Heart right ventricle (tissue), 16 donors: ENCODE results near the gene GNAT3. TPM values are rescaled to one million over a fixed set of nuclear protein-coding genes. Genes with fewer than 3 reads are reported as not detected.

ENCODE experiments used
- ATAC-seq, 8 donors: fragments of 200-7000 bp; cut with Tn5 transposase; one replicate each; pipeline ENCODE4 v1.9.1; 2020; ENCODE audit warnings: mild to moderate bottlenecking in 8 of 8, moderate library complexity in 8 of 8, moderate number of reproducible peaks in 1 of 8
- DNase-seq, 2 donors: peaks; one replicate each; pipeline ENCODE4 v3.0.0-alpha.2; 2020
- H3K27ac ChIP-seq, 10 donors: fragments of 200-600 bp; sonication (generic) in 2 of 10; one replicate each; pipeline versions ENCODE4 v1.5.0 to v1.8.0; 2020 to 2022; ENCODE audit warnings: mild to moderate bottlenecking in 3 of 10
- H3K27me3 ChIP-seq, 7 donors: fragments of 200-600 bp; one replicate each; pipeline ENCODE4 v1.8.0; 2021 to 2022; ENCODE audit warnings: mild to moderate bottlenecking in 2 of 7
- H3K36me3 ChIP-seq, 9 donors: fragments of 200-600 bp; sonication (generic) in 1 of 9; one replicate each; pipeline versions ENCODE4 v1.5.0 to v1.8.0; 2020 to 2022; ENCODE audit warnings: mild to moderate bottlenecking in 2 of 9
- H3K4me1 ChIP-seq, 9 donors: fragments of 200-600 bp; sonication (generic) in 1 of 9; one replicate each; pipeline versions ENCODE4 v1.5.0 to v1.8.0; 2020 to 2022; ENCODE audit warnings: mild to moderate bottlenecking in 4 of 9
- H3K4me3 ChIP-seq, 10 donors: fragments of 200-600 bp; sonication (generic) in 2 of 10; one replicate each; pipeline versions ENCODE4 v1.5.0 to v1.8.0; 2020 to 2022; ENCODE audit warnings: mild to moderate bottlenecking in 7 of 10, moderate library complexity in 2 of 10
- H3K9me3 ChIP-seq, 11 donors: fragments of 200-600 bp in 10 of 11; sonication (generic) in 2 of 11; one replicate each; pipeline versions ENCODE4 v1.5.0 to v1.8.0; 2013 to 2022; ENCODE audit warnings: mild to moderate bottlenecking in 2 of 11, control low read depth in 1 of 11, moderate library complexity in 1 of 11
- WGBS, 2 donors: extraction: QIAGEN DNeasy Blood & Tissue Kit; methylation state at CpG; one replicate each; pipeline ENCODE4 v1.1.7; 2013; ENCODE audit warnings: inconsistent platforms in 1 of 2; 5-methylcytosine and 5-hydroxymethylcytosine counted together
- intact Hi-C, 10 donors: fragments of 100-400 bp; cut with DNase I; formaldehyde crosslinking; loops; one replicate each; pipeline versions ENCODE4 v1.11.1 to v1.14.2; 2022
- polyA plus RNA-seq, 2 donors: library from polyadenylated mRNA; stranded (reverse); fragments of 200-250 nt; gene quantifications; one replicate each; pipeline ENCODE4 v1.2.3, GENCODE V29; 2013
- total RNA-seq, 10 donors: library from RNA; stranded (reverse); fragmentation: NEBNext Ultra II Directional in 3 of 10; extraction: Animal tissue kit (Norgen Biotek cat#: 25700) in 3 of 10; gene quantifications; one replicate each; pipeline versions ENCODE4 v1.2.1 to v1.2.4, GENCODE V29; 2021 to 2023
- TF ChIP-seq, protein P1 (sequence below), 9 donors: fragments of 200-600 bp; sonication (generic) in 2 of 9; IDR thresholded peaks; one replicate each; pipeline versions ENCODE4 v1.5.0 to v1.8.0; 2021 to 2022; ENCODE audit warnings: antibody characterized with exemption in 9 of 9, mild to moderate bottlenecking in 5 of 9, moderate library complexity in 1 of 9
- donor health status: Arrhythmogenic right ventricular cardiomyopathy.
- donor health status: ischemic (EF 13 %, LVEDD 7.1; RV severe dilation, severe dysfunction).
- donor health status: healthy with polysubstance abuse.
- donor health status: DM: no; HTN: yes; CAD: no.
- donor health status: DM: no; HTN: no; CAD: no.
- donor health status: ischemic (EF 25% LVEDD 6.9; RV normal size, moderate dysfunction).
- donor health status: ischemic (EF 25% LVEDD 5.7; RV mildly dilated, moderate dysfunction).
- donor health status: healthy.
- donor health status: DM: yes; HTN: yes; CAD: no.
- donor health status: Ischemic cardiomyopathy.
- donor health status: ischemic (EF 35%, LVEDD 5.7; RV mildly dilated, moderate dysfunction).
- donor health status: nonischemic (EF 11% LVEDD 7.7; RV severe dilation, severe dysfunction).
- donor health status: DM: yes; HTN: yes; CAD: no.
- donor health status: PGD.
- donor health status: ischemic (EF 29% LVEDD 5.4; RV normal size, mild dysfunction).
- donor health status: nonischemic (EF 23%, LVEDD 6.1; RV moderate dilation, normal function).

GNAT3 gene
- total and polyA plus RNA-seq, 12 donors, result not detected

GRCh38 chr7:80510021-80510420 is 1.8 kb downstream of the GNAT3 start:
- Histone ChIP-seq H3K4me3 (no peak overlapping the region), H3K36me3 (no peaks in the 10 kb centered on the region), H3K27me3 (no peaks in the 10 kb centered on the region), H3K9me3 (no peaks in the 10 kb centered on the region), H3K27ac (no peak overlapping the region), H3K4me1 (peaks cover 0 to 7% (median 0%) of the 10 kb centered on the region in 9 donors)
- ATAC-seq (no peak), DNase-seq (no peak)
- TF ChIP-seq, protein P1, sequence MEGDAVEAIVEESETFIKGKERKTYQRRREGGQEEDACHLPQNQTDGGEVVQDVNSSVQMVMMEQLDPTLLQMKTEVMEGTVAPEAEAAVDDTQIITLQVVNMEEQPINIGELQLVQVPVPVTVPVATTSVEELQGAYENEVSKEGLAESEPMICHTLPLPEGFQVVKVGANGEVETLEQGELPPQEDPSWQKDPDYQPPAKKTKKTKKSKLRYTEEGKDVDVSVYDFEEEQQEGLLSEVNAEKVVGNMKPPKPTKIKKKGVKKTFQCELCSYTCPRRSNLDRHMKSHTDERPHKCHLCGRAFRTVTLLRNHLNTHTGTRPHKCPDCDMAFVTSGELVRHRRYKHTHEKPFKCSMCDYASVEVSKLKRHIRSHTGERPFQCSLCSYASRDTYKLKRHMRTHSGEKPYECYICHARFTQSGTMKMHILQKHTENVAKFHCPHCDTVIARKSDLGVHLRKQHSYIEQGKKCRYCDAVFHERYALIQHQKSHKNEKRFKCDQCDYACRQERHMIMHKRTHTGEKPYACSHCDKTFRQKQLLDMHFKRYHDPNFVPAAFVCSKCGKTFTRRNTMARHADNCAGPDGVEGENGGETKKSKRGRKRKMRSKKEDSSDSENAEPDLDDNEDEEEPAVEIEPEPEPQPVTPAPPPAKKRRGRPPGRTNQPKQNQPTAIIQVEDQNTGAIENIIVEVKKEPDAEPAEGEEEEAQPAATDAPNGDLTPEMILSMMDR (IDR thresholded peaks at IDR 0.05), result no peak
- intact Hi-C loops, result loop anchor here in 3 of 10 donors (10.0 kb wide), 2 partner anchors 145 to 155 kb away; no protein-coding TSS in a partner anchor
- 89 to 90% methylated on average over 3 of the region's 3 CpGs for WGBS, 2 donors

- ATAC-seq, result no peak
- TF ChIP-seq, protein P1 (IDR thresholded peaks at IDR 0.05), result no peak
- H3K27ac ChIP-seq, result no peak overlapping the region
- DNase-seq, result no peak
- no peaks in the 10 kb centered on the region for H3K36me3 ChIP-seq
- 82 to 89% methylated on average over 6 of the region's 6 CpGs for WGBS, 2 donors
- H3K27me3 ChIP-seq, result no peaks in the 10 kb centered on the region
- H3K9me3 ChIP-seq, result no peaks in the 10 kb centered on the region
- H3K4me1 ChIP-seq, result peaks cover 0 to 7% (median 0%) of the 10 kb centered on the region in 9 donors
- no peak overlapping the region for H3K4me3 ChIP-seq
- intact Hi-C loops, result loop anchor here in 1 of 10 donors (5.0 kb wide), 1 partner anchor 34 kb away; no protein-coding TSS in a partner anchor
These were observed 3.4 kb downstream of the GNAT3 start for GRCh38 chr7:80508440-80508839.

DNA sequence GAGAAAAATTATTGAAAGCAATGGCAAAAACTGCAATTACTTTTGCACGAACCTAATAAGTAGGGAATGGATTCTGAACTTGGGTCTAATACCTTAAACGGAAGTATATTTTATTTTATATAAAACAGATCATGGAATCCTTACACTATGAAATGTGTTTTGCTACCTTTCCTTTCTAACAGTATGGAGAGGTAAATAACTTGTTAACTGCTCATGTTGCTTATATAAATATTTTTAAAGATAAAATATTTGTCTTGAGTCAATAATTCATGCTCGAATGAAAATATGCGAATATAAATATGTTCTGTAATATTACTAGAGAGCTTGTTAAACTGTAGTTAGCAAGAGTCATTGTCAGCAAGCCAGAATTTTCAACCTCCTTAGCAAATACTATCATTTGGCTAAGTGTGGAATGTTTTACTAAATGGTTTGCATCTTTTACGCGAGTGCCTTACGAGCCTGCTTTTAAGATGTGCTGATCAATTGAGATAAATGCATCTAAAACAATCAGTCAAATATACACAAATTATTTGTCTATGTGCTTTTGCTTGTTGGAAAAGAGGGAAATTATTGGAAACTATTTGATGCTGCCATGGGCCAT is 5.9 kb downstream of the GNAT3 start:
- Histone ChIP-seq H3K9me3 (no peaks in the 10 kb centered on the region), H3K27ac (no peak overlapping the region), H3K27me3 (no peaks in the 10 kb centered on the region), H3K4me1 (peaks cover 0 to 7% (median 0%) of the 10 kb centered on the region in 9 donors), H3K36me3 (no peaks in the 10 kb centered on the region), H3K4me3 (no peak overlapping the region)
- intact Hi-C loops, result loop anchor here in 1 of 10 donors (5.0 kb wide), 1 partner anchor 36 kb away; no protein-coding TSS in a partner anchor
- DNase-seq (no peak), ATAC-seq (no peak)
- TF ChIP-seq, protein P1 (IDR thresholded peaks at IDR 0.05), result no peak
- WGBS, 2 donors, result 70 to 80% methylated on average over 7 of the region's 7 CpGs

DNA sequence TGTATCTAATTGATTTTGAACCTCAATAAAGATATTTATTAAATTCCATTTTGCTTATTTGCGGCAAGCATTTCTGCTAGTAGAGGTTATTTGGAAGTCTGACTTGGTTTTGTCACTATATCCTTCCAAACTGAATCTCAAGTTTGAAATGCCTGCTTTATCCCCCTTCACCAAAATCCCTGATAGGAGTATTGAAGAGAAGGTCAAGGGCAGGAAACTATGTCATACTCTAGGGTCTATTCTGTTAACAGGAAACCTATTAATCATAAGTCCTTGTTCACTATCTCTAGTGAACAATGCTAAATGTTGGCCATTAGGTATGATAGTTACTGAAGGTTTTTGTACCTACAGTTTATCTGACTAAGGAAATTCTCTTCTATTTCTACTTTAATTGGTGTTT is 11.5 kb downstream of the GNAT3 start:
- Histone ChIP-seq H3K9me3 (no peaks in the 10 kb centered on the region), H3K4me3 (no peak overlapping the region), H3K36me3 (no peaks in the 10 kb centered on the region), H3K27me3 (no peaks in the 10 kb centered on the region), H3K4me1 (peaks cover 6 to 44% (median 33%) of the 10 kb centered on the region in 9 donors), H3K27ac (peak overlapping the region in 9 of 10 donors; percentile 56 to 84 (median 68))
- ATAC-seq (peak in 5 of 8 donors; percentile 14 to 69 (median 35)), DNase-seq (no peak)
- TF ChIP-seq, protein P1 (IDR thresholded peaks at IDR 0.05), result no peak
- WGBS, 2 donors, result 84 to 93% methylated on average over 1 of the region's 1 CpG
- intact Hi-C loops, result loop anchor here in 1 of 10 donors (5.0 kb wide), 1 partner anchor 137 kb away; the partner anchor contains the start of gene CD36
